ENCODE results near the gene SERTAD4.

The SERTAD4 gene

GRCh38 chr1:210207597-210208450 is 24.8 kb upstream of the SERTAD4 start:
- Histone ChIP-seq H3K4me2 (no peak overlapping the region), H4K20me1 (no peaks in the 10 kb centered on the region)

GRCh38 chr1:210213335-210213734 is 19.3 kb upstream of the SERTAD4 start:
- no peak overlapping the region for H3K27ac ChIP-seq

More at GRCh38 chr1:210207597-210208450, 24.8 kb upstream of the SERTAD4 start:
- H3K9ac ChIP-seq, result no peak overlapping the region
- peaks cover 0 to 4% (median 0%) of the 10 kb centered on the region in 11 experiments; a peak in 1 of 22 replicates for H3K9me3 ChIP-seq (replicated peaks in 1 of 11)
- no peak overlapping the region for H3K27ac ChIP-seq
- H3K4me3 ChIP-seq, result no peak overlapping the region
- TF ChIP-seq Cebpa-rat (IDR thresholded peaks at IDR 0.05), result no peak
- no peaks in the 10 kb centered on the region for H3K4me1 ChIP-seq
- no peaks in the 10 kb centered on the region for H3K27me3 ChIP-seq
- H3K36me3 ChIP-seq, result no peaks in the 10 kb centered on the region

GRCh38 chr1:210214573-210215409 is 17.8 kb upstream of the SERTAD4 start:
- Histone ChIP-seq H4K20me1 (no peaks in the 10 kb centered on the region), H3K9ac (no peak overlapping the region)
- no peak for TF ChIP-seq Cebpa-rat (IDR thresholded peaks at IDR 0.05)

More at GRCh38 chr1:210213335-210213734, 19.3 kb upstream of the SERTAD4 start:
- Histone ChIP-seq H3K9ac (no peak overlapping the region), H3K4me3 (no peak overlapping the region), H3K27me3 (no peaks in the 10 kb centered on the region), H3K4me2 (no peak overlapping the region), H3K4me1 (no peaks in the 10 kb centered on the region), H4K20me1 (no peaks in the 10 kb centered on the region), H3K9me3 (replicated peaks in 1 of 11) (peaks cover 0 to 4% (median 0%) of the 10 kb centered on the region in 11 experiments; a peak in 1 of 22 replicates), H3K36me3 (no peaks in the 10 kb centered on the region)
- no peak for TF ChIP-seq Cebpa-rat (IDR thresholded peaks at IDR 0.05)

GRCh38 chr1:210217482-210217881 is 15.1 kb upstream of the SERTAD4 start:
- Histone ChIP-seq H3K27ac (no peak overlapping the region), H4K20me1 (no peaks in the 10 kb centered on the region), H3K4me2 (no peak overlapping the region), H3K4me1 (no peaks in the 10 kb centered on the region), H3K9me3 (replicated peaks in 1 of 11) (no peaks in the 10 kb centered on the region), H3K36me3 (no peaks in the 10 kb centered on the region), H3K27me3 (no peaks in the 10 kb centered on the region), H3K4me3 (no peak overlapping the region), H3K9ac (no peak overlapping the region)
- TF ChIP-seq Cebpa-rat (IDR thresholded peaks at IDR 0.05), result no peak

More at GRCh38 chr1:210214573-210215409, 17.8 kb upstream of the SERTAD4 start:
- H3K4me2 ChIP-seq, result no peak overlapping the region
- no peaks in the 10 kb centered on the region for H3K36me3 ChIP-seq
- no peaks in the 10 kb centered on the region for H3K9me3 ChIP-seq (replicated peaks in 1 of 11)
- H3K27ac ChIP-seq, result no peak overlapping the region
- no peak overlapping the region for H3K4me3 ChIP-seq
- no peaks in the 10 kb centered on the region for H3K4me1 ChIP-seq
- H3K27me3 ChIP-seq, result no peaks in the 10 kb centered on the region

GRCh38 chr1:210218047-210218446 is 14.5 kb upstream of the SERTAD4 start:
- no peak overlapping the region for H3K27ac ChIP-seq
- no peak overlapping the region for H3K4me3 ChIP-seq
- no peak overlapping the region for H3K9ac ChIP-seq
- no peak overlapping the region for H3K4me2 ChIP-seq
- H3K4me1 ChIP-seq, result no peaks in the 10 kb centered on the region
- H3K27me3 ChIP-seq, result no peaks in the 10 kb centered on the region
- TF ChIP-seq Cebpa-rat (IDR thresholded peaks at IDR 0.05), result no peak
- H4K20me1 ChIP-seq, result no peaks in the 10 kb centered on the region
- no peaks in the 10 kb centered on the region for H3K9me3 ChIP-seq (replicated peaks in 1 of 11)
- no peaks in the 10 kb centered on the region for H3K36me3 ChIP-seq

GRCh38 chr1:210222340-210223006 is 10.1 kb upstream of the SERTAD4 start:
- H3K9me3 ChIP-seq (replicated peaks in 1 of 11), result no peaks in the 10 kb centered on the region
- no peak overlapping the region for H3K9ac ChIP-seq
- no peaks in the 10 kb centered on the region for H3K4me1 ChIP-seq
- TF ChIP-seq Cebpa-rat (IDR thresholded peaks at IDR 0.05), result no peak
- H3K27me3 ChIP-seq, result peaks cover 0 to 3% (median 0%) of the 10 kb centered on the region in 11 experiments; a peak in 1 of 22 replicates
- H3K27ac ChIP-seq, result no peak overlapping the region
- H4K20me1 ChIP-seq, result no peaks in the 10 kb centered on the region
- no peaks in the 10 kb centered on the region for H3K36me3 ChIP-seq
- no peak overlapping the region for H3K4me3 ChIP-seq
- H3K4me2 ChIP-seq, result no peak overlapping the region

GRCh38 chr1:210223226-210223904 is 9.2 kb upstream of the SERTAD4 start:
- no peaks in the 10 kb centered on the region for H3K9me3 ChIP-seq (replicated peaks in 1 of 11)
- H3K9ac ChIP-seq, result no peak overlapping the region
- no peak overlapping the region for H3K4me3 ChIP-seq
- no peaks in the 10 kb centered on the region for H4K20me1 ChIP-seq
- no peaks in the 10 kb centered on the region for H3K4me1 ChIP-seq
- H3K36me3 ChIP-seq, result no peaks in the 10 kb centered on the region
- H3K27me3 ChIP-seq, result peaks cover 0 to 8% (median 3%) of the 10 kb centered on the region in 11 experiments; a peak in 6 of 22 replicates
- H3K27ac ChIP-seq, result no peak overlapping the region
- no peak for TF ChIP-seq Cebpa-rat (IDR thresholded peaks at IDR 0.05)
- no peak overlapping the region for H3K4me2 ChIP-seq

- Histone ChIP-seq H3K36me3 (no peaks in the 10 kb centered on the region), H3K9ac (no peak overlapping the region), H3K4me2 (no peak overlapping the region), H4K20me1 (peaks cover 0 to 10% (median 3%) of the 10 kb centered on the region in 11 experiments; a peak in 13 of 22 replicates), H3K9me3 (replicated peaks in 1 of 11) (no peaks in the 10 kb centered on the region), H3K4me1 (peaks cover under 1 to 10% (median 6%) of the 10 kb centered on the region in 10 experiments; a peak in 16 of 20 replicates), H3K4me3 (no peak overlapping the region), H3K27ac (no peak overlapping the region), H3K27me3 (peaks cover 40 to 56% (median 45%) of the 10 kb centered on the region in 11 experiments)
- no peak for TF ChIP-seq Cebpa-rat (IDR thresholded peaks at IDR 0.05)
Measured at GRCh38 chr1:210228158-210228557, 4.4 kb upstream of the SERTAD4 start.
